Trophoblast cell (in vitro differentiated cells and primary cell): ENCODE results near the gene USP36.

Experiments used
- DNase-seq, 2 donors: peaks; one replicate each; pipeline ENCODE4 v3.0.0-alpha.2; 2016
- H2AFZ ChIP-seq: 2 replicates; pipeline ENCODE4 v1.6.1; 2013; ENCODE audit warnings: low read length, moderate library complexity, mild to moderate bottlenecking; ENCODE audit not compliant: insufficient read depth, poor library complexity
- H2AK5ac ChIP-seq: 2 replicates; pipeline ENCODE4 v1.6.1; 2013; ENCODE audit warnings: mild to moderate bottlenecking, low read length
- H2BK120ac ChIP-seq: 2 replicates; pipeline ENCODE4 v1.6.1; 2013; ENCODE audit warnings: low read length, mild to moderate bottlenecking, moderate library complexity; ENCODE audit not compliant: insufficient read depth, poor library complexity
- H2BK12ac ChIP-seq: 2 replicates; pipeline ENCODE4 v1.6.1; 2013; ENCODE audit warnings: mild to moderate bottlenecking, low read length, moderate library complexity
- H2BK5ac ChIP-seq: 2 replicates; pipeline ENCODE4 v1.6.1; 2013; ENCODE audit warnings: low read length, low read depth, moderate library complexity, mild to moderate bottlenecking; ENCODE audit not compliant: poor library complexity
- H3K14ac ChIP-seq: 2 replicates; pipeline ENCODE4 v1.6.1; 2013; ENCODE audit warnings: mild to moderate bottlenecking, low read length
- H3K18ac ChIP-seq: 2 replicates; pipeline ENCODE4 v1.6.1; 2013; ENCODE audit warnings: mild to moderate bottlenecking, low read length
- H3K23ac ChIP-seq: 2 replicates; pipeline ENCODE4 v1.6.1; 2013; ENCODE audit warnings: low read length
- H3K27ac ChIP-seq: 2 replicates; pipeline ENCODE4 v1.5.1; 2013; ENCODE audit warnings: low read depth, mild to moderate bottlenecking, inconsistent platforms, low read length, moderate library complexity
- H3K27me3 ChIP-seq: 2 replicates; pipeline ENCODE4 v1.6.1; 2013; ENCODE audit warnings: inconsistent platforms, mild to moderate bottlenecking, low read length, moderate library complexity; ENCODE audit not compliant: insufficient read depth
- H3K36me3 ChIP-seq, 2 experiments: 1 replicate in 1 of 2; 2 replicates in 1 of 2; pipeline ENCODE4 v1.6.1; 2013; ENCODE audit warnings: low read length in 2 of 2, mild to moderate bottlenecking in 2 of 2, moderate library complexity in 1 of 2; ENCODE audit not compliant: insufficient read depth in 2 of 2, control insufficient read depth in 1 of 2
- H3K4ac ChIP-seq: 2 replicates; pipeline ENCODE4 v1.6.1; 2013; ENCODE audit warnings: low read depth, mild to moderate bottlenecking, low read length, moderate library complexity
- H3K4me1 ChIP-seq, 2 experiments: 1 replicate in 1 of 2; 2 replicates in 1 of 2; pipeline ENCODE4 v1.6.1; 2013; ENCODE audit warnings: low read length in 2 of 2, mild to moderate bottlenecking in 2 of 2, moderate library complexity in 1 of 2; ENCODE audit not compliant: insufficient read depth in 2 of 2, control insufficient read depth in 1 of 2
- H3K4me2 ChIP-seq: 2 replicates; pipeline ENCODE4 v1.6.1; 2013; ENCODE audit warnings: inconsistent platforms, mild to moderate bottlenecking, low read length, moderate library complexity
- H3K4me3 ChIP-seq: 2 replicates; pipeline ENCODE4 v1.5.1; 2013; ENCODE audit warnings: mild to moderate bottlenecking, low read depth, low read length, inconsistent platforms
- H3K79me1 ChIP-seq: one replicate; pipeline ENCODE4 v1.6.1; 2013; ENCODE audit warnings: low read length
- H3K79me2 ChIP-seq: 2 replicates; pipeline ENCODE4 v1.6.1; 2013; ENCODE audit warnings: low read length, mild to moderate bottlenecking; ENCODE audit not compliant: control insufficient read depth, insufficient read depth, poor library complexity
- H3K9ac ChIP-seq: 2 replicates; pipeline ENCODE4 v1.6.1; 2013; ENCODE audit warnings: mild to moderate bottlenecking, low read length
- H3K9me3 ChIP-seq: 2 replicates; pipeline ENCODE4 v1.6.1; 2013; ENCODE audit warnings: low read depth, mild to moderate bottlenecking, control low read depth, inconsistent platforms, low read length; ENCODE audit not compliant: insufficient read depth
- H4K12ac ChIP-seq: 2 replicates; pipeline ENCODE4 v1.6.1; 2013; ENCODE audit warnings: low read depth, mild to moderate bottlenecking, low read length, moderate library complexity
- H4K8ac ChIP-seq: 2 replicates; pipeline ENCODE4 v1.6.1; 2013; ENCODE audit warnings: low read depth, mild to moderate bottlenecking, low read length, moderate library complexity
- H4K91ac ChIP-seq: one replicate; pipeline ENCODE4 v1.6.1; 2013; ENCODE audit warnings: low read depth, mild to moderate bottlenecking, low read length, moderate library complexity
- WGBS: extraction: QIAGEN DNeasy Blood & Tissue Kit; methylation state at CpG from one replicate; pipeline ENCODE4 v1.1.7; 2013; ENCODE audit warnings: missing lambda C conversion rate; ENCODE audit not compliant: insufficient read length, insufficient coverage; ENCODE audit errors: extremely low coverage; 5-methylcytosine and 5-hydroxymethylcytosine counted together

The USP36 gene

GRCh38 chr17:78766225-78766624 lies 74.4 kb downstream of the USP36 start:
- peaks cover 10 to 13% of the 10 kb centered on the region in 2 experiments for H3K4me1 ChIP-seq
- H3K79me1 ChIP-seq: peaks cover 2% of the 10 kb centered on the region
- peak overlapping the region; percentile 32 for H3K27ac ChIP-seq
- no peak overlapping the region for H3K4me2 ChIP-seq
- no peak overlapping the region for H2AFZ ChIP-seq
- H3K4ac ChIP-seq: no peak overlapping the region
- no peak overlapping the region for H4K8ac ChIP-seq
- no CpG with 5 or more reads among the region's 2 CpGs for WGBS
- no peak overlapping the region for H3K14ac ChIP-seq
- H3K23ac ChIP-seq: no peak overlapping the region
- H3K27me3 ChIP-seq: no peaks in the 10 kb centered on the region
- no peak overlapping the region for H2BK12ac ChIP-seq
- no peak overlapping the region for H2BK120ac ChIP-seq
- no peaks in the 10 kb centered on the region for H3K9me3 ChIP-seq
- no peak overlapping the region for H2AK5ac ChIP-seq
- no peak for DNase-seq
- H3K9ac ChIP-seq: no peak overlapping the region
- H2BK5ac ChIP-seq: no peak overlapping the region
- no peak overlapping the region for H3K4me3 ChIP-seq
- H3K79me2 ChIP-seq: no peaks in the 10 kb centered on the region
- H4K12ac ChIP-seq: no peak overlapping the region
- no peaks in the 10 kb centered on the region for H3K36me3 ChIP-seq
- no peak overlapping the region for H3K18ac ChIP-seq
- H4K91ac ChIP-seq: no peak overlapping the region

- Histone ChIP-seq H3K18ac (no peak overlapping the region), H3K79me1 (peaks cover 2% of the 10 kb centered on the region), H2AK5ac (no peak overlapping the region), H4K91ac (no peak overlapping the region), H3K14ac (no peak overlapping the region), H4K8ac (no peak overlapping the region), H2AFZ (no peak overlapping the region), H3K79me2 (no peaks in the 10 kb centered on the region), H3K36me3 (no peaks in the 10 kb centered on the region), H3K4ac (no peak overlapping the region), H3K4me3 (no peak overlapping the region), H3K4me2 (no peak overlapping the region), H3K27ac (peak overlapping the region; percentile 32), H3K9ac (no peak overlapping the region), H2BK12ac (no peak overlapping the region), H2BK5ac (no peak overlapping the region), H3K9me3 (no peaks in the 10 kb centered on the region), H3K4me1 (peaks cover 10 to 13% of the 10 kb centered on the region in 2 experiments), H4K12ac (no peak overlapping the region), H3K27me3 (no peaks in the 10 kb centered on the region), H3K23ac (no peak overlapping the region), H2BK120ac (no peak overlapping the region)
- WGBS: no CpG with 5 or more reads among the region's 3 CpGs
- DNase-seq: no peak
Measured at GRCh38 chr17:78765821-78766220, 74.8 kb downstream of the USP36 start.

GRCh38 chr17:78764871-78765270 lies 75.7 kb downstream of the USP36 start:
- Histone ChIP-seq H3K4me3 (no peak overlapping the region), H3K36me3 (no peaks in the 10 kb centered on the region), H3K18ac (no peak overlapping the region), H3K79me1 (peaks cover 2% of the 10 kb centered on the region), H3K14ac (no peak overlapping the region), H2AK5ac (no peak overlapping the region), H3K27ac (no peak overlapping the region), H4K8ac (no peak overlapping the region), H3K9ac (no peak overlapping the region), H2AFZ (no peak overlapping the region), H3K4me1 (peaks cover 10 to 13% of the 10 kb centered on the region in 2 experiments), H3K4me2 (no peak overlapping the region), H2BK12ac (no peak overlapping the region), H3K27me3 (no peaks in the 10 kb centered on the region), H3K4ac (peak overlapping the region; percentile 2), H3K23ac (no peak overlapping the region), H3K9me3 (no peaks in the 10 kb centered on the region), H2BK5ac (no peak overlapping the region), H2BK120ac (peak overlapping the region; percentile 41), H4K12ac (no peak overlapping the region), H4K91ac (no peak overlapping the region), H3K79me2 (no peaks in the 10 kb centered on the region)
- no CpG with 5 or more reads among the region's 8 CpGs for WGBS
- no peak for DNase-seq

GRCh38 chr17:78763561-78763960 lies 77.1 kb downstream of the USP36 start:
- Histone ChIP-seq H3K4ac (no peak overlapping the region), H3K27me3 (no peaks in the 10 kb centered on the region), H4K8ac (no peak overlapping the region), H3K27ac (no peak overlapping the region), H2AK5ac (no peak overlapping the region), H3K23ac (no peak overlapping the region), H2BK5ac (no peak overlapping the region), H3K14ac (no peak overlapping the region), H2BK120ac (no peak overlapping the region), H3K9ac (no peak overlapping the region), H3K36me3 (no peaks in the 10 kb centered on the region), H3K4me3 (no peak overlapping the region), H3K4me1 (peaks cover 9 to 13% of the 10 kb centered on the region in 2 experiments), H3K4me2 (no peak overlapping the region), H2AFZ (no peak overlapping the region), H3K79me1 (peaks cover 2% of the 10 kb centered on the region), H2BK12ac (no peak overlapping the region), H4K91ac (no peak overlapping the region), H3K79me2 (no peaks in the 10 kb centered on the region), H3K9me3 (no peaks in the 10 kb centered on the region), H4K12ac (no peak overlapping the region), H3K18ac (no peak overlapping the region)
- peak in 1 of 2 donors; percentile 22 for DNase-seq
- no CpG with 5 or more reads among the region's 3 CpGs for WGBS
